ENCODE measurements around the gene NFXL1.

NFXL1 gene

DNA sequence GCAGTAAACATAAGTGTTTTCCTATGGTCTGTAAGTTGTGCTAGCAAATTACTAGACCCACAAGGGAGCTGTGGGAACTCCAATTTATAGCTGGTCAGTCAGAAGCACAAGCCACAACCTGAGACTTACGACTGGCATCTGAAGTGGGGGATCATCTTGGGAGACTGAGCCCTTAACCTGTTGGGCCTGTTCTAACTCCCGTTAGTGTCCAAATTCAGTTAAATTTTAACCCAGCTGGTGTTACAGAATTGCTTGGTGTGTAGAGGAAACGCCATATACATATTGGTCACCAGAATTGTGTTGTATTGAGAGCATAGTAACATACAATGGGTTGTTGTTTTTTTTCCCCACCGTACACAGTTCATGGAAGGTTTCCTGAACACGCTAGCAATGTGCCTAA is 25.1 kb upstream of the NFXL1 start:
- H3K9me3 ChIP-seq (ENCODE audit: severe bottlenecking), result no peaks in the 10 kb centered on the region
- no peak overlapping the region for H3K27ac ChIP-seq
- H3K27me3 ChIP-seq (ENCODE audit: insufficient read depth, low read depth, severe bottlenecking), result no peaks in the 10 kb centered on the region
- H3K36me3 ChIP-seq, result no peaks in the 10 kb centered on the region
- no peak for DNase-seq
- TF ChIP-seq CTCF (IDR thresholded peaks at IDR 0.05; ENCODE audit: low read depth, low read length), result no peak
- no peak overlapping the region for H3K4me3 ChIP-seq (ENCODE audit: low read depth, low read length)

DNA sequence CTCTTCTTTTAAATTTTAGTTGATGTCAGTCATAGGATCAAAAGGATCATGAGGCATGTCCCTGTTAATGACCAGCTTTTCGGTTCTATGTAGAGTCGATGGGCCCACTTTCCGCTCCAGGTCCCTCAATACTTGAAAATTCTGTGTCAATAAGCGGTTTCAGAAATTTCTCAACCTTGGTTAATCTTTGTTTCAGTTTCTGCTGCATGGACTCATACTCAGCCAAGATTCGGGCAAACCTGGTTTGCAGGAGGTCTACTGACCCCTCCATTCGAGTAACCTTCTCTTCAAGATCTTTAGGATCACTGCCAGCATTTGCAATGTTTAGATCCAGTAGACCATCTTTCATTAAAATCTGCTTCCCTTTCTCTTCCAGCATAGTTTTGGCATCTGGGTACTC is 22.0 kb upstream of the NFXL1 start:
- TF ChIP-seq CTCF (IDR thresholded peaks at IDR 0.05; ENCODE audit: low read depth, low read length), result no peak
- Histone ChIP-seq H3K27me3 (ENCODE audit: insufficient read depth, low read depth, severe bottlenecking) (no peaks in the 10 kb centered on the region), H3K36me3 (no peaks in the 10 kb centered on the region), H3K9me3 (ENCODE audit: severe bottlenecking) (no peaks in the 10 kb centered on the region), H3K4me3 (ENCODE audit: low read depth, low read length) (no peak overlapping the region), H3K27ac (no peak overlapping the region)
- DNase-seq, result no peak

DNA sequence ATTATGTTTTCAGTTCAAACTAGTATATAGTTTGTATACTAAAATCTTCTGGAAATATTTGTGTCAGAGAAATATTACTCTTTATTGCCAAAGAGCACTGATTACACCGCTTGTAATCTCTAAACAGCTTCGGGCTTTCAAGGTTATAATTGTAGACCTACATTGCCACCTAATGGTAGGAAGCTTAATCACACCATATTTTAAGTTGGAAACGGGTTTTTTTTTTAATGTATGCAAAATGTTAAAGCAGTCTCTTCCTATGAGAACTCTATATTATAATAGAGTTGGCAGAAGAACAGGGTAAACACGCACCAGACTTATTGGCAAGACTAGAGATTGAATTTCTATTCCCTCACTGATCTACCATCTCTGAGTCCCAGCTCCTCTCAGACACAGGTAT is 19.5 kb upstream of the NFXL1 start:
- H3K27me3 ChIP-seq (ENCODE audit: insufficient read depth, low read depth, severe bottlenecking), result no peaks in the 10 kb centered on the region
- TF ChIP-seq CTCF (IDR thresholded peaks at IDR 0.05; ENCODE audit: low read depth, low read length), result 0 out of 2 replicates have a peak, but pooled peaks have one; percentile 10
- no peaks in the 10 kb centered on the region for H3K9me3 ChIP-seq (ENCODE audit: severe bottlenecking)
- no peak overlapping the region for H3K4me3 ChIP-seq (ENCODE audit: low read depth, low read length)
- DNase-seq, result no peak
- H3K27ac ChIP-seq, result no peak overlapping the region
- no peaks in the 10 kb centered on the region for H3K36me3 ChIP-seq

GRCh38 chr4:47930971-47931804 is 16.8 kb upstream of the NFXL1 start:
- no peak for TF ChIP-seq CTCF (IDR thresholded peaks at IDR 0.05; ENCODE audit: low read depth, low read length)
- DNase-seq, result no peak
- no peaks in the 10 kb centered on the region for H3K27me3 ChIP-seq (ENCODE audit: insufficient read depth, low read depth, severe bottlenecking)

GRCh38 chr4:47929682-47930201 is 15.4 kb upstream of the NFXL1 start:
- no peak for TF ChIP-seq CTCF (IDR thresholded peaks at IDR 0.05; ENCODE audit: low read depth, low read length)
- no peak overlapping the region for H3K4me3 ChIP-seq (ENCODE audit: low read depth, low read length)
- no peaks in the 10 kb centered on the region for H3K27me3 ChIP-seq (ENCODE audit: insufficient read depth, low read depth, severe bottlenecking)
- H3K36me3 ChIP-seq, result no peaks in the 10 kb centered on the region
- no peaks in the 10 kb centered on the region for H3K9me3 ChIP-seq (ENCODE audit: severe bottlenecking)
- H3K27ac ChIP-seq, result no peak overlapping the region
- no peak for DNase-seq

More at GRCh38 chr4:47930971-47931804, 16.8 kb upstream of the NFXL1 start:
- Histone ChIP-seq H3K4me3 (ENCODE audit: low read depth, low read length) (no peak overlapping the region), H3K9me3 (ENCODE audit: severe bottlenecking) (no peaks in the 10 kb centered on the region), H3K36me3 (no peaks in the 10 kb centered on the region), H3K27ac (no peak overlapping the region)
